Measurements from ENCODE around the gene RPP21.

DNA sequence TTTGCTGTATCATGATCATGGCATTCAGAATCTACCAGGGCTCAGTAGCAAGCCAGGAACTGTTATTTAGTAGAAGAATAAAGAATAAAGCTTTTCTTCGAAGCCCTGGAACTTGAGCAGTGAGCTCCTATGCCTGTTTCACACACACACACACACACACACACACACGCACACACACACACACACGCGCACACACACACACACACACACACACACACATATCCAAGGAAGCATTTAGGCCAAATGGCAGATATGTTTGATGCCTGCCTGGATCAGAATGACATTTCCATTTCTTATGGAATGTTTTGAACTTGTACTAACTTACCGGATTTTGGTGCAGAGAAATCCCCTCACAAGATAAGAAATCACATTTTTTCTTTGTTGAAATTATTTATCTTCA, 35.5 kb downstream of the RPP21 start:
- TF ChIP-seq, protein P1, sequence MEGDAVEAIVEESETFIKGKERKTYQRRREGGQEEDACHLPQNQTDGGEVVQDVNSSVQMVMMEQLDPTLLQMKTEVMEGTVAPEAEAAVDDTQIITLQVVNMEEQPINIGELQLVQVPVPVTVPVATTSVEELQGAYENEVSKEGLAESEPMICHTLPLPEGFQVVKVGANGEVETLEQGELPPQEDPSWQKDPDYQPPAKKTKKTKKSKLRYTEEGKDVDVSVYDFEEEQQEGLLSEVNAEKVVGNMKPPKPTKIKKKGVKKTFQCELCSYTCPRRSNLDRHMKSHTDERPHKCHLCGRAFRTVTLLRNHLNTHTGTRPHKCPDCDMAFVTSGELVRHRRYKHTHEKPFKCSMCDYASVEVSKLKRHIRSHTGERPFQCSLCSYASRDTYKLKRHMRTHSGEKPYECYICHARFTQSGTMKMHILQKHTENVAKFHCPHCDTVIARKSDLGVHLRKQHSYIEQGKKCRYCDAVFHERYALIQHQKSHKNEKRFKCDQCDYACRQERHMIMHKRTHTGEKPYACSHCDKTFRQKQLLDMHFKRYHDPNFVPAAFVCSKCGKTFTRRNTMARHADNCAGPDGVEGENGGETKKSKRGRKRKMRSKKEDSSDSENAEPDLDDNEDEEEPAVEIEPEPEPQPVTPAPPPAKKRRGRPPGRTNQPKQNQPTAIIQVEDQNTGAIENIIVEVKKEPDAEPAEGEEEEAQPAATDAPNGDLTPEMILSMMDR (conservative IDR thresholded peaks at IDR 0.05; ENCODE audit: low read length): no peak
- TF ChIP-seq EZH2phosphoT487 (IDR thresholded peaks at IDR 0.05; ENCODE audit: borderline replicate concordance, low read depth, low read length): no peak
